ENCODE measurements around the gene TMOD2.

The TMOD2 gene

DNA sequence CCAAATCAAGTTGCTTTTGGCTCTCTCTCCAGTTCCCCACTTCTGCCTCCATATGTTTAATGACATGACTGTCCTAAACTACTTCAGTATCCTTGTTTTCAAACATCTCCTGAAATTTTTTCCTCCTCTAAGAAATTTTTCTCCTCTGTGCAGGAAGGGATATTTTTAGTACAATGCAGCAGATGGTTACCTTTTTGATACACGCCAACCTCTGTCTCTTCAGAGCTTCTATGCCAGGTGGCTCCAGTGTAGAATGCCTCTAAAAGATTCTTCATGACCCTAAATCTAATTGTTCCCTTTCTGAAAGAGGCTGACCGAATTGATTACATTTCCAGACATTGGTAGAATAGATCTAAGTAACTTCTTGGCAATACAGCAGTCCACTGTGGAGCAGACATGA is 111.7 kb downstream of the TMOD2 start:
- DNase-seq: no peak

DNA sequence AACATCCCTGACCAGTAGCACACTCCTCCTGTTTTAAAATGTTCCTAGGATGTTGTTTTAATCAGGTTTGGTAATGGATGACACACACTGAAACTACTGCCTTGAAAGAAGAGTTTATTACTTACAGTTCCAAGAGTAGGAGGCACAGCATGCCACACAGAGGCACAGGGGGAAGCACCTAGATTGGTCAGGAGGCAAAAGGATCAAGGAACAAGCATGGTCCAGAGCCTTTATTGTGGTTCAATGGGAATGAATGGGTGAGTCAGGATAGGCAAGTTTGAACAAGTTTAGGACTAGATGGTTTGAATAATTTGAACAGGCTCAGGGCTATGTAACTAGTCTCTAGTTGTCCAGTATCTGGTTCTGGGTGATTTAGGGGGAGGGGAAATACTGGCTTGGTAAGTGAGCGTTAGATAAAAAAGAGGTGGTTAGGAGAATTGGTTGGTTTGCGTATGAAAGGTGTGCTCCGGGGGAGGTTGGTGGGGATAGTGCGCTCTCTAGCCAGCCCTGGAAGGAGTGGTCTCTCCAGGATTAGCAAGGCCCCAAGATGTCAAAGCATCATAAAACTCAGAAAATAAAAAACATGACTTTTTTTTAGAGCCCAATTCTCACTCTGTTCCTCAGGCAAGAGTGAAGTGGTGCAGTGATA is 113.1 kb downstream of the TMOD2 start:
- DNase-seq: peak in 1 of 2 donors; percentile 31

DNA sequence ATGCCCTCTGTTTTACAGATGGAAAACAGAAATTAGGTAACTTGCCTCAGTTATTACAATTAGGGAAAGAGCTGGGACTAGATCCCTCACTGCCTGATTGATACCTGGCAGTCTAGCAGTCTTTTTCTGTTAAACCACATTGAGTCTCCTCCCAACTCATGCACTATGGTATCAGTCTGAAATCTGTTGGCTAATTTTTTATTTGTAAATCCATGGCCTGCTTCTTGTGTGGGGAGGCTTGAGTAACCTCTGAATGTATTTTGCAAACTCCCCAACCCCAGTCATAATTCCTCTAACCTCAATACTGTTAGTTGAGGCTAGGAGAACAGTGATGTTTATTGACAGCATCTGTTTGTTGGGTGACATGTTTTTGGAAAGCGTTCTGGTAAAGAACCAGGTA is 113.9 kb downstream of the TMOD2 start:
- no peak for DNase-seq
